NCI-H2081 (cell line): ENCODE data around the gene ABCA2.
"Not testable (repeated sequence)": the region's sequence is repeated elsewhere in the genome, so short reads cannot be mapped to it uniquely, and the experiment has no call there.

Experiments used
- DNase-seq, 2 experiments: peaks; one replicate each; lab custom pipeline; 2025; lab: John Stamatoyannopoulos, UW

ABCA2 gene

GRCh38 chr9:137015976-137016375, 12.1 kb downstream of the ABCA2 start:
- no peak for DNase-seq

GRCh38 chr9:137015540-137015930, 12.5 kb downstream of the ABCA2 start:
- DNase-seq = no peak

- DNase-seq = no peak
Measured at GRCh38 chr9:137014776-137015539, 13.1 kb downstream of the ABCA2 start.

GRCh38 chr9:137014166-137014565, 13.9 kb downstream of the ABCA2 start:
- no peak for DNase-seq

- no peak for DNase-seq
Measured at GRCh38 chr9:137013571-137013940, 14.5 kb downstream of the ABCA2 start.

GRCh38 chr9:137012694-137013570, 15.1 kb downstream of the ABCA2 start:
- DNase-seq = no peak

GRCh38 chr9:137011907-137012675, 15.9 kb downstream of the ABCA2 start:
- no peak for DNase-seq

GRCh38 chr9:137011156-137011555, 16.9 kb downstream of the ABCA2 start:
- no peak for DNase-seq

- no peak for DNase-seq
Measured at GRCh38 chr9:137009938-137010732, 17.9 kb downstream of the ABCA2 start.

- DNase-seq = no peak
Measured at GRCh38 chr9:137009217-137009616, 18.8 kb downstream of the ABCA2 start.

GRCh38 chr9:137008312-137008711, 19.7 kb downstream of the ABCA2 start:
- no peak for DNase-seq

GRCh38 chr9:137007816-137008270, 20.2 kb downstream of the ABCA2 start:
- no peak for DNase-seq

- peak; percentile 7 to 39 for DNase-seq
Measured at GRCh38 chr9:137007108-137007815, 20.8 kb downstream of the ABCA2 start.

- no peak for DNase-seq
Measured at GRCh38 chr9:137006116-137007003, 21.7 kb downstream of the ABCA2 start.

GRCh38 chr9:137004285-137004684, 23.8 kb downstream of the ABCA2 start:
- DNase-seq = not testable (repeated sequence)

GRCh38 chr9:137002646-137003041, 25.4 kb downstream of the ABCA2 start:
- DNase-seq = no peak

- DNase-seq = no peak
Measured at GRCh38 chr9:137001857-137002645, 26.0 kb downstream of the ABCA2 start.

- DNase-seq = no peak
Measured at GRCh38 chr9:137000177-137000930, 27.7 kb downstream of the ABCA2 start.
